HG02852 (cell line): ENCODE measurements around the gene TXNDC11.

ENCODE experiments used
- ATAC-seq: cut with Tn5 transposase; IDR thresholded peaks from one replicate; pipeline ENCODE4 v1.9.1; 2021; ENCODE audit warnings: mild to moderate bottlenecking, moderate library complexity; ENCODE audit not compliant: unreplicated experiment

Gene TXNDC11

DNA sequence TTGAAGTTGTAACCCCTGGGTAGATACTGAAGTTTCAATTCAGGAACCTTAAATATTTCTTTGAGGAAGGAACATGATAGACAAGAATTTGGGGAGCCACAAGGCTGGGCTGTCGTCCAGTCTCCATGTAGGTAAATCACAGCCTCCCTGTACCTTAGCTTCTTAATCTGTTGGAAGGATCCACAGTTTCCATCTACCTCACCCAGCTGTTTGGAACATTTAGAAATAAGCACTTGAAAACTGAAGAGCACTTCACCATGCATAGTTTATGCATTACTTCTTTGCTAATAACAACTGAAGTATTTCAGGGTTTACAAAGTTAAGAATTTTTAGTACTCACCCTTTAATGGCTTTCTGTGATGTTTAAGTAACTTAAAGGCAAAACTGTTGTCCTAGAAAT, 17.2 kb downstream of the TXNDC11 start:
- no peak for ATAC-seq

- ATAC-seq = no peak
Measured at GRCh38 chr16:11722468-11722808, 20.2 kb downstream of the TXNDC11 start.

DNA sequence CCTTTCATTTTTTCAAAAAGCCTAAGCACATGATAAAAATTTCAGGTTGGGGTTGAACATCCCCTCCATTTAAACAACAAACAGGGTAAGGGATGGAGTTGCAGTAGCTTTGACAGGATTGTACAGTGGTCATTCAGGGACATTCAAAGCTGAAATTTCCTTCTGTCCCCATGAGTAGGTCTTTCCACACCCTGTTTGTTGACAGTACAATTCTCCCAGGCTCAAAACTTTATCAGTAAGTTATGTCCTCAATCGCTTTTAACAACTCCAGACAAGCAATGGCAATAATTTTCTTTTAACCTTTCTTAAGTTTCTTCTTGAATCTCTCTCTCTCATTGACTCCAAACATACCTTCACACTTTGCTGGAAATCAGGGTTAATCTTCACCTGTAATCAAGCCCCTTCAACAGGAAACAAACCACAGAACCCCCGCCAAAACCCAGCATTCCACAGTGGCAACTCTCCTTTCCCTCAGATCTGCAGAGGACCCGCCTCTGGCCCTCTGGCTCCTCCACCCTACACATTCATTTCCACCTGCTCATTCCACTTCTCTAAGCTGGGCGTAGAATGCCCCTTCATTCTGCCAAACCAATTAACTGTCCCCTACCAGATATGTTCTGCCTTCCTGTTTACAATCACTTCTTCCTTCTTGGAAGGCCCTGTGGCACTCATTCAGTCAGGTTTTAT, 20.7 kb downstream of the TXNDC11 start:
- ATAC-seq = no peak

- ATAC-seq = no peak
Measured at GRCh38 chr16:11719762-11720161, 22.9 kb downstream of the TXNDC11 start.

DNA sequence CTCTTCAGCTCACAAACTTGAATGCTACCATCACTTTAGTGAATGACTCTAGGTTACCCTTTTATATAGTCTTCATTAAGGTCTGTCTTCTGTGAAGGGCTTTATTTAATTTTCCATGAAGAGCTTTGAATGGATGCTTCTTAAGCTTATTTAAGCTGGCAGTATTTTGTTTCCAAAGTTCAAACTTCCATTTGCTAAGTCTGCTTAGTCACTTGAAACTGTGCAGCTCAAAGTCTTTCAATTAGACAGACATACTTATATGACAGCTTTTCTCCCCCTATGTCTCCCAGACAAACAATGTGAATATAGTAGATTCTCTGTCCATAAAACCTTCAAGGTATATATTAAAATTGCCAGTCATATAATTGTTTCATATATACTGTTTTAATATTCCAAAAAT, 23.5 kb downstream of the TXNDC11 start:
- ATAC-seq = no peak

DNA sequence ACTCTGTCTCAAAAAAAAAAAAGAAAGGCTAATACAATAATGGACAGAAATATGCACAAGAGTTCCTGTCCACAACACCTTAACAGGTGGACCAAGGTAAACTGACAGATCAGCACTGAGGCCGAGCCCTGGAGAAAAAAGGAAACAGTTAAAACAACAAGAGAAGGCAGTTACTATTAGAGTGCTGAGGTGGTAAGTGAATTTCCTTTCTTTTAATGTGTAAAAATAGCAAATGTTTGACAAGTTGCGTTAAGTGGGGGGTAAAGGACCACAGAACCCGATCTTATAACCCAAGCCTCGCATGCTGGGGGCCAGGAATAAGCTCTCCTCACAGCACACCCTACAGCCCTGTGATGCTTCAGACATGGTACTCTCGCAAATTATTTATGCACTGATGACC, 24.8 kb downstream of the TXNDC11 start:
- no peak for ATAC-seq

DNA sequence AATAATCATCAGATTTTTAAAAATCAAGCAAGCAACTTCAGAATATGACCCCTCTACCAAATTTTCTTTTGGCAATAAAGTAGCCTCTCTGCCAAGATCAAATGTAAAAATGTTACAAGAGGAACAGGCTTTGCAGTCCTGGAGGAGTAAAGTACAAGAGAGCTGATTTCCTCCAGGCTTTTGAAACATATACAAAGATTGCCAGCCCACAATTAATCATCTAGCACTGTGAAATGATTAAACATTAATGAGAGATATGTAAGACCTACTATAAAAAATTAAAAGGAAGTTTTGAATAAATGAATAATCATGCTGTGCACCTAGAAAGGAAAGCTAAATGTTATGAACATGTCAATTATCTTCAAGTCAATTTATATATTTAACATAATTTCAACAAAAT, 26.3 kb downstream of the TXNDC11 start:
- ATAC-seq = no peak

DNA sequence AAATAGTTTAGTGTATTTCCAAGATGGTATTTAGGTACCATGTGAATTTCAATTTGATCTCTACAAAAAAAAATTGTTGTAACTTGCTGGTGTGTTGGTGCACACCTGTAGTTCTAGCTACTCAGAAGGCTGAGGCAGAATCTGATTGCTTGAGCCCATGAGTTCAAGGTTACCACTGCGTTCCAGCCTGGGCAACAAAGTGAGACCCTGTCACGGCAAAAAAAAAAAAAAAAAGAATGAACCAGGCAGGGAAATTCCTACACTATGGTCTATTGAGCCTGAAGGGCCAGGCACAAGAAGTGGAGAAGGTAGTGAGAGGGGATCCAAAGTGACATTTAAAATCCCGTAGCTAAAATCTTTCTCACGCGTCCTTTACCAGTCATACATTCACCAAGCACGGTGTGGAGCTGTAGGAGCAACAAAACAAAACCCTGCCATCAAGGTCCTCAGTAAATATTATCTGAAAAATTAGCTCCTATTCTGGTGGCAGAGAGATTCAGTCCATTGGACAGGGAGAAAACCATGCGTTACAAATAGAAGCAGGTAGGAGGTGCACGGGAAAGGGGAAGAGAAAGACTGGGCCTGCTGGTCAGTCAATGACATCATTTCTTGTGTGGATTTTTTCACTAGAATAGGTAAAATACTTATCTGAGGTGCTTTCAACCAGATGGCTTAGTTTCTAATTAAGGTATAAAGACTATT, 27.3 kb downstream of the TXNDC11 start:
- no peak for ATAC-seq

GRCh38 chr16:11712122-11712521, 30.5 kb downstream of the TXNDC11 start:
- no peak for ATAC-seq

- ATAC-seq = no peak
Measured at GRCh38 chr16:11711662-11712061, 31.0 kb downstream of the TXNDC11 start.

- no peak for ATAC-seq
Measured at GRCh38 chr16:11708421-11708820, 34.2 kb downstream of the TXNDC11 start.

GRCh38 chr16:11707679-11708197, 34.9 kb downstream of the TXNDC11 start:
- no peak for ATAC-seq

DNA sequence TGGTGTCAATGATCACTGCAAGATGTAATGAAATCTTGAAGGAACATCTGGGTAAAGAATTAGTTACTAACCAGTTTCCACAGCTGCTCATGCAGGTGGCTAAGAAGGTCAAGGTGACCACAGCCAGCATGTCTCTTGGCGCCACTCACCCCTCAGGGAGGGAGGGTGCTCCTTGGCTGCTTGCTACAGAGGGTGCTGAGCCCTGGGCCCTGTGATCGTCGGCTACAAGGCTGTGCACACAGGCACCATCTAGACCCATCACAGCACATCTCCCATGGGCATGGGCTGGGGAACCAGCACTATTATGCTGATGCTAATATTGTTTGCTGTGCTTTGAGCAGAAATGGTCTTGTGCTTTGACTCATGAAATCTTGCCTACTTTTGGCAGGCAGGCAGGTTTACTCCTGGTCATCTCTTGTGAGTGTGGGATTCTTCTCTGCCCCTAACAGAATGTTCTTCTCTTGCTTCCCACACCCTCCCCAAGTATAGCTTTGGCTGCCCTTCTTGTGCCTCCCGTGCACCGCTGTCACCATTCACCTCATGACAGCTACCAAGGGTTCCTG, 36.4 kb downstream of the TXNDC11 start:
- ATAC-seq = no peak

DNA sequence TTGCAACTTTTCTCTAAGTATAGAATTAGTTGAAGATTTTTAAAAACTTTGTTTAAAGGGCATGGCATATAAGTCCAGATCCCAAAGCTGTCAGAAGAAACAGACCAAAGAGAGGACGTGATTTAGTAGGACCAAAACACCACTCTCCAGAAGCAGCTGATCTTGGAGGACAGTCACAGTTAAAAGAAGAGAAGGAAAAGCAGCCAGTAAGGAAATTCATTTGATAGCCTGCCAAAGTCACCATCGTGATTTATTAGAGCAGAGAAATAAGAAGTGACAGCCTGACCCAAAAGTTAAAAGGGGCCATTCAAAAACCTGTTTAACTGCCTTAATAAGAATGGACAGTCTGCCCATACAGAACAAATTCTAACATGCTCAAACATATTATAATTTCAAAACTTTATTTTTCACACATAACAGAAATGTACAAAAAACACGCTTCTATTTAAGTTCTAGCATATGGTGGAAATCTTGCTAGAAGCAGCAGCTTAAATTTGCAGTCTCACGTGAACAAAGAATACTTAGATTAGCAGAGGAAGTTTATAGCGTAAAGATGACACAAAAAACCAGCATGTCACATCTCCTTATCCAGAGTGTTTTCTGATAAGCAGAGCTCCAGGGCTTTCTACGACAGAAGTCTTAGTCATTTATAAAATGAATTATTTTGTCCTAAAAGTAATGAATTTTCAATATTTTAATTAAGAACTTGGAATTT, 37.2 kb downstream of the TXNDC11 start:
- ATAC-seq = no peak

GRCh38 chr16:11700264-11701029, 42.2 kb downstream of the TXNDC11 start:
- no peak for ATAC-seq

DNA sequence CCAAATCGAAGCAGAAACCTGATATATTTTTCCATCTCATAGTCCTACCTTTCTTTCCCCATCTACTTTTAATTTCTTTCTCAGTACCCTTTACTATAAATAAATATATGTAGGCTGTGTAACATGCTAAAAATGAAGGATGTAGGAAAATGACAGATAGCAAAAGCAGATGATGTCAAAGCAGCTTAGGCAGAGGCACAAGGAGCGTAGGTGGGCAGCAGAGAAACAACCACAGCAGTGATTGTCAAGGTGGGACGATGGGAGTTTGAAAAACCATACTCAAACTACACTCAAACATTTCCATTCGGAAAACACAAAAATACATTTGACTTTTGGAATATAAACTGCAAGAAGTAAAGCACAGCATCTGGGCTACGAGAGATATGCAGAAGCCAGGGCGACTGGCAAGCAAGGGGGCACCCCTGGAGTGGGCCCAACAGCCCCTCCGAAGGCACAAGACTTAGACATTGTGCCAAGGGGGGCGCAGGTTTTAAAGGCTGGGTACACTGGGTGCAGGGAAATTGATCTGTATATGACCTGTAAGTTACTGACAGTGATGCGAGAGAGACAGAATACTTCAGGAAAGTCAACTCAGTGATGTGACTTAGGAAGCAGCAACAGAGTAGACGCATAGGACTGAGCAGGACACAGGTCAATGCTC, 43.3 kb downstream of the TXNDC11 start:
- no peak for ATAC-seq

DNA sequence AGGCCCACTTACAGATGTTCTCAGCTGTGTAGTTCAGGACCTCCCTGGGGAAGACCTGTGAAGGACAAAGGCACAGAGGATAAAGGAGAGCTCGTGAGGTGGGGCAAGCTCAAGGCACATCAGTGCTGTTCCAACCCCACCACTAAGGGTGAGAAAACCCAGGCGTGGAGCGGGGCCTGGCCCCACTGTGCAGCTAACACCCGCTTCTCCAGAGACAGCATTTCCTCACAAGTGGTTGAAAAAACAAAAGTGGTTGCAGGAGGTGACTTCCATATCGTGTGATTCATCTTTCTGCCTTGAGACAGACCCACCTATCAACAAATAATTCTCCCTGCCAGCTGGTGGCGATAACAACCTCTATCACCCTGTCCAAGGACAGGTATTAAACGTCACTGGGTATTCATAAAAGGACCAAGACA, 44.4 kb downstream of the TXNDC11 start:
- no peak for ATAC-seq

DNA sequence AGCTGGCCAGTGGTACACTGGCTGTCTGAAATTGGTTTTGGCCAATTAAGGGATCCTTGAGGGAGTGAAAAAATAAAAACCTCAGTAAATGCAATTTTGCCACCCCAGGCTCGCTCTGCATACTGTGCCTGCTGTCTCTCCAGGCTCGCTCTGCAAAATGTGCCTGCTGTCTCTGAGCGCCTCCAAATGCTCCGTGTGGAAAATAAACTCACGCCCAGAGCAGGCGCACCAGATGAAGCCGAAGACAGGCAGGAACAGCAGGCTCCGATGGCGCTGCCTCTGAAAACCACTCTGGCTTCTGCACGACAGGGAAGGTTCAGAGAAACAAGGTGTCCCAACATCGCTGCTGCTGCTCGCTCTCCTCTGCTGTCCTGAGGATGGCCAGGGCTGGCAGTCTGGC, 45.3 kb downstream of the TXNDC11 start:
- no peak for ATAC-seq

GRCh38 chr16:11696266-11697012, 46.2 kb downstream of the TXNDC11 start:
- ATAC-seq = no peak

DNA sequence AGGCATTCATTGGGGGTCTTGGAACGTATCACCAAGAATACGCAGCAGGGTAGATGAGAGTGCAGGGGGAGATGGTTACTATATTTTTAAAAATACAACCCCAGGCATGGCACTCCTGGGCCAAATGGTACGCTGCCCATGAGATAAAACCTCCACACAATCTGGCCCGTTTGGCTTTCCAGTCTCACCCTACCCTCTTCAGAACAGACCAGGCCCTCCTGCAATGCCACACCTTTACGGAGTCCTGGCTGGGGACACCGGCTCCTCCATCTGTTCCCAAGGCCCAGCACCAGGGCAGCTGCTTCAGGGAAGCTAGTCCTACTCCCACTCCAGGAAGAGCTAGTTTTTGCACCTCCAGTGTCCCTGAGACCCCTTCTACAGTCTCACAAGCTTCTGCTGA, 50.0 kb downstream of the TXNDC11 start:
- ATAC-seq = no peak
